Fibroblast of lung (primary cell): ENCODE measurements around the gene TMPRSS3.

ENCODE experiments used
- CTCF ChIP-seq, 2 donors: IDR thresholded peaks in 1 of 2; conservative IDR thresholded peaks in 1 of 2; 1 replicate in 1 of 2; 2 replicates in 1 of 2; pipeline ENCODE4 v1.5.1; 2011 to 2012; ENCODE audit warnings: low read length in 2 of 2, control low read depth in 1 of 2, inconsistent platforms in 1 of 2, low read depth in 1 of 2, mild to moderate bottlenecking in 1 of 2
- EZH2 ChIP-seq: IDR thresholded peaks from 2 replicates; pipeline ENCODE4 v1.5.1; 2012; ENCODE audit warnings: low read length, control low read depth, mild to moderate bottlenecking; ENCODE audit errors: missing control alignments

- TF ChIP-seq EZH2 = no peak
- TF ChIP-seq CTCF (conservative IDR thresholded peaks at IDR 0.05 in 1 of 2, IDR thresholded peaks at IDR 0.05 in 1 of 2; ENCODE audit: low read depth in 1 of 2, low read length in 2 of 2) = no peak
Observed at GRCh38 chr21:42362700-42363099, 33.2 kb downstream of the TMPRSS3 start.
